ENCODE measurements around the gene PIGO.

PIGO gene

GRCh38 chr9:35106343-35106730 lies 9.9 kb upstream of the PIGO start:
- DNase-seq (ENCODE audit: low read depth in 3 of 3), result no peak

- DNase-seq (ENCODE audit: low read depth in 3 of 3), result no peak
These were observed 9.4 kb upstream of the PIGO start for GRCh38 chr9:35105571-35106342.

GRCh38 chr9:35105126-35105525 lies 8.7 kb upstream of the PIGO start:
- DNase-seq (ENCODE audit: low read depth in 3 of 3), result no peak

GRCh38 chr9:35104586-35104985 lies 8.2 kb upstream of the PIGO start:
- no peak for DNase-seq (ENCODE audit: low read depth in 3 of 3)

- no peak for DNase-seq (ENCODE audit: low read depth in 3 of 3)
These were observed 7.3 kb upstream of the PIGO start for GRCh38 chr9:35103660-35104191.

- peak; percentile 71 to 86 (median 83) for DNase-seq (ENCODE audit: low read depth in 3 of 3)
These were observed 6.6 kb upstream of the PIGO start, which contains the start of gene STOML2 for GRCh38 chr9:35102769-35103659. STOML2 (minus strand) TSS chr9:35103131; CDS start chr9:35103094, 37 bp downstream.

GRCh38 chr9:35102465-35102768 lies 6.0 kb upstream of the PIGO start:
- no peak for DNase-seq (ENCODE audit: low read depth in 3 of 3)

GRCh38 chr9:35097573-35097972 lies 1.2 kb upstream of the PIGO start:
- no peak for DNase-seq (ENCODE audit: low read depth in 3 of 3)

- no peak for DNase-seq (ENCODE audit: low read depth in 3 of 3)
These were observed 4.9 kb downstream of the PIGO start for GRCh38 chr9:35091536-35091935.

- DNase-seq (ENCODE audit: low read depth in 3 of 3), result no peak
These were observed 7.0 kb downstream of the PIGO start for GRCh38 chr9:35089434-35089833.

- no peak for DNase-seq (ENCODE audit: low read depth in 3 of 3)
These were observed 11.3 kb downstream of the PIGO start for GRCh38 chr9:35085078-35085477.

GRCh38 chr9:35079426-35080341 lies 16.7 kb downstream of the PIGO start, which contains the start of gene FANCG:
FANCG (minus strand) TSS chr9:35079942; CDS start chr9:35079524, 418 bp downstream.
- DNase-seq (ENCODE audit: low read depth in 3 of 3), result peak; percentile 62 to 74 (median 71)

- DNase-seq (ENCODE audit: low read depth in 3 of 3), result no peak
These were observed 17.4 kb downstream of the PIGO start for GRCh38 chr9:35079041-35079425.

GRCh38 chr9:35078066-35078465 lies 18.3 kb downstream of the PIGO start:
- no peak for DNase-seq (ENCODE audit: low read depth in 3 of 3)

- DNase-seq (ENCODE audit: low read depth in 3 of 3), result no peak
These were observed 19.5 kb downstream of the PIGO start for GRCh38 chr9:35076848-35077247.

GRCh38 chr9:35075358-35075757 lies 21.0 kb downstream of the PIGO start:
- no peak for DNase-seq (ENCODE audit: low read depth in 3 of 3)

GRCh38 chr9:35074791-35075190 lies 21.6 kb downstream of the PIGO start:
- DNase-seq (ENCODE audit: low read depth in 3 of 3), result no peak

GRCh38 chr9:35074141-35074540 lies 22.2 kb downstream of the PIGO start:
- DNase-seq (ENCODE audit: low read depth in 3 of 3), result no peak

GRCh38 chr9:35073279-35073612 lies 23.1 kb downstream of the PIGO start:
- DNase-seq (ENCODE audit: low read depth in 3 of 3), result no peak

- peak; percentile 85 to 96 (median 95) for DNase-seq (ENCODE audit: low read depth in 3 of 3)
These were observed 23.7 kb downstream of the PIGO start, which contains the start of gene VCP for GRCh38 chr9:35072461-35073278. VCP (minus strand) TSS chr9:35072625; CDS start chr9:35072353, 272 bp downstream.

Data from stimulated activated CD4-positive, alpha-beta T cell treated with anti-CD3 and anti-CD28 coated beads, TNF-alpha, amount 100 ng/mL, for 4 hours (primary cell).